Lower leg skin (tissue), 3 donors: ENCODE results near the gene PDZK1.

Source experiments
- POLR2A ChIP-seq, 2 donors: fragments of 450-650 bp; IDR thresholded peaks; one replicate each; pipeline ENCODE4 v1.6.1; 2016 to 2017; ENCODE audit warnings: antibody characterized with exemption in 2 of 2, mild to moderate bottlenecking in 1 of 2, moderate library complexity in 1 of 2
- TF ChIP-seq, protein P1 (sequence below), 3 donors: fragments of 450-650 bp; IDR thresholded peaks; one replicate each; pipeline ENCODE4 v1.5.1; 2016; ENCODE audit warnings: antibody characterized with exemption in 3 of 3, mild to moderate bottlenecking in 3 of 3, moderate library complexity in 2 of 3

DNA sequence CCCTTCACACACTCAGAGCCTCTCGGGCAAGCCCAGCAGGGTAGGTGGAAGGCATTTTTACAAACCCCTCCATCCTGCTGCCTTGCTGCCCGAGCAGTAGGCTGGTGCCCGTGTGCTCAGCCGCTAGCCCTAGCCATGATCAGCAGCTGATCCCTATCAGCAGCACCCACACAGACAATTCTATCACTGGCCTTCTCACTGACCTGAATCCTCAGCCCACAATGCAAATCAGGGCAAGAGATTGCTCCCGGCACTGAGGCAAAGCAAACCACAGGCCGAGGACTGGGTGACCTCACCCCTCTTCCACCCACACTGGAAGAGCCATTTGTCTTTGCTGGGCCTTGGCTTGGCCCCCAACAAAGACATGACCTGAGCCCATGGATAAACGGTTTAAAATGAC is 895 bp upstream of the PDZK1 start:
- TF ChIP-seq POLR2A (IDR thresholded peaks at IDR 0.05) = no peak
- TF ChIP-seq, protein P1, sequence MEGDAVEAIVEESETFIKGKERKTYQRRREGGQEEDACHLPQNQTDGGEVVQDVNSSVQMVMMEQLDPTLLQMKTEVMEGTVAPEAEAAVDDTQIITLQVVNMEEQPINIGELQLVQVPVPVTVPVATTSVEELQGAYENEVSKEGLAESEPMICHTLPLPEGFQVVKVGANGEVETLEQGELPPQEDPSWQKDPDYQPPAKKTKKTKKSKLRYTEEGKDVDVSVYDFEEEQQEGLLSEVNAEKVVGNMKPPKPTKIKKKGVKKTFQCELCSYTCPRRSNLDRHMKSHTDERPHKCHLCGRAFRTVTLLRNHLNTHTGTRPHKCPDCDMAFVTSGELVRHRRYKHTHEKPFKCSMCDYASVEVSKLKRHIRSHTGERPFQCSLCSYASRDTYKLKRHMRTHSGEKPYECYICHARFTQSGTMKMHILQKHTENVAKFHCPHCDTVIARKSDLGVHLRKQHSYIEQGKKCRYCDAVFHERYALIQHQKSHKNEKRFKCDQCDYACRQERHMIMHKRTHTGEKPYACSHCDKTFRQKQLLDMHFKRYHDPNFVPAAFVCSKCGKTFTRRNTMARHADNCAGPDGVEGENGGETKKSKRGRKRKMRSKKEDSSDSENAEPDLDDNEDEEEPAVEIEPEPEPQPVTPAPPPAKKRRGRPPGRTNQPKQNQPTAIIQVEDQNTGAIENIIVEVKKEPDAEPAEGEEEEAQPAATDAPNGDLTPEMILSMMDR (IDR thresholded peaks at IDR 0.05) = no peak
